ENCODE measurements around the gene DBX1.
A peak's percentile ranks its signal among the peaks of the same experiment; 100 is the strongest.

Gene DBX1

DNA sequence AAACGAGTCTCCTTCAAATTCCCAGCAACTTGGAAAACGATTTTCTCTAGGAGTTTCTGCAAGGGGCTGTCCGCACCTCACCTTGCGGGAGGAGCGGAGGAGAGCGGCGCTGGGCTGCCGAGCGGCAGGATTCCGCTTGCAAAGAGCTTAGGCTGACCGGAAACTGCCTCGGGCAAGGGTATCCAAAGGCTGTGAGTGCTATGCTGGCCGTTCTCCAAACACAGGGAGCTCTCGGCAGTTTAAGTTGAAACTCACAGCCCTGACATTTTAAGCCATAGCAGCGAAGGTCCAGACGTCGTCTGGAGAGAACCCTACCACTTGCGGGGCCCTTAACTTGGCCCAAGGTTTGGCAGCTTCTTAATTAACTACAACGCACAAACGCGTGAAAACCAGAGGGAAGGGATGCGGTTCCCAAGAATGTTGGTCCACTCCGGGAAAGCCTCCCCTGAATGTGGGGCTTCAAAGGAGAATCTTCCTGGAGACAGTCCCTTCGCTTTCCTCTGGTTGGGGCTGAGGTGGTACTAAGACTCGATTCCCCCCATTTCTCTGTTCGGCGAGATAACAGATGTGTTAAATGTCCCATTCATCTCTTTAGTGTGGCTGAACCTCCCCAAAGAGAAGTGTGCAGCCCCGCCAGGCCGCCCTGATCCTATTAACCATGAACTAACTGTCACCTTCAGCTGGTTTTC, 1.1 kb upstream of the DBX1 start:
- Histone ChIP-seq H3K9me3 (ENCODE audit: control insufficient read depth in 1 of 2, low read length in 2 of 2) (no peaks in the 10 kb centered on the region), H3K4me1 (ENCODE audit: control insufficient read depth in 1 of 2, insufficient read depth in 2 of 2, low read length in 2 of 2) (no peaks in the 10 kb centered on the region), H3K27me3 (ENCODE audit: control insufficient read depth in 1 of 2, insufficient read depth in 2 of 2, low read length in 2 of 2) (peaks cover 81 to 89% of the 10 kb centered on the region in 2 donors), H3K27ac (ENCODE audit: low read depth, low read length) (no peak overlapping the region), H3K4me3 (ENCODE audit: low read depth in 1 of 2, low read length in 2 of 2) (no peak overlapping the region), H3K36me3 (ENCODE audit: control insufficient read depth in 1 of 2, insufficient read depth in 2 of 2, low read length in 2 of 2) (no peaks in the 10 kb centered on the region), H3K9ac (ENCODE audit: low read depth in 1 of 2, low read length in 2 of 2) (no peak overlapping the region)

- H3K27ac ChIP-seq (ENCODE audit: low read depth, low read length): no peak overlapping the region
- peaks cover 84 to 94% of the 10 kb centered on the region in 2 donors for H3K27me3 ChIP-seq (ENCODE audit: control insufficient read depth in 1 of 2, insufficient read depth in 2 of 2, low read length in 2 of 2)
- H3K4me3 ChIP-seq (ENCODE audit: low read depth in 1 of 2, low read length in 2 of 2): no peak overlapping the region
- no peaks in the 10 kb centered on the region for H3K4me1 ChIP-seq (ENCODE audit: control insufficient read depth in 1 of 2, insufficient read depth in 2 of 2, low read length in 2 of 2)
- no peaks in the 10 kb centered on the region for H3K9me3 ChIP-seq (ENCODE audit: control insufficient read depth in 1 of 2, low read length in 2 of 2)
- no peak overlapping the region for H3K9ac ChIP-seq (ENCODE audit: low read depth in 1 of 2, low read length in 2 of 2)
- no peaks in the 10 kb centered on the region for H3K36me3 ChIP-seq (ENCODE audit: control insufficient read depth in 1 of 2, insufficient read depth in 2 of 2, low read length in 2 of 2)
Measured at GRCh38 chr11:20159466-20160381, 551 bp downstream of the DBX1 start.

GRCh38 chr11:20158597-20159257, 1.5 kb downstream of the DBX1 start:
- no peak overlapping the region for H3K4me3 ChIP-seq (ENCODE audit: low read depth in 1 of 2, low read length in 2 of 2)
- H3K9ac ChIP-seq (ENCODE audit: low read depth in 1 of 2, low read length in 2 of 2): no peak overlapping the region
- no peaks in the 10 kb centered on the region for H3K9me3 ChIP-seq (ENCODE audit: control insufficient read depth in 1 of 2, low read length in 2 of 2)
- H3K27ac ChIP-seq (ENCODE audit: low read depth, low read length): no peak overlapping the region
- H3K4me1 ChIP-seq (ENCODE audit: control insufficient read depth in 1 of 2, insufficient read depth in 2 of 2, low read length in 2 of 2): no peaks in the 10 kb centered on the region
- H3K36me3 ChIP-seq (ENCODE audit: control insufficient read depth in 1 of 2, insufficient read depth in 2 of 2, low read length in 2 of 2): no peaks in the 10 kb centered on the region
- peaks cover 84 to 87% of the 10 kb centered on the region in 2 donors for H3K27me3 ChIP-seq (ENCODE audit: control insufficient read depth in 1 of 2, insufficient read depth in 2 of 2, low read length in 2 of 2)

GRCh38 chr11:20157728-20158127, 2.5 kb downstream of the DBX1 start:
- Histone ChIP-seq H3K27ac (ENCODE audit: low read depth, low read length) (no peak overlapping the region), H3K4me3 (ENCODE audit: low read depth in 1 of 2, low read length in 2 of 2) (no peak overlapping the region), H3K9me3 (ENCODE audit: control insufficient read depth in 1 of 2, low read length in 2 of 2) (no peaks in the 10 kb centered on the region), H3K9ac (ENCODE audit: low read depth in 1 of 2, low read length in 2 of 2) (no peak overlapping the region), H3K4me1 (ENCODE audit: control insufficient read depth in 1 of 2, insufficient read depth in 2 of 2, low read length in 2 of 2) (no peaks in the 10 kb centered on the region), H3K27me3 (ENCODE audit: control insufficient read depth in 1 of 2, insufficient read depth in 2 of 2, low read length in 2 of 2) (peaks cover 78 to 84% of the 10 kb centered on the region in 2 donors), H3K36me3 (ENCODE audit: control insufficient read depth in 1 of 2, insufficient read depth in 2 of 2, low read length in 2 of 2) (no peaks in the 10 kb centered on the region)

DNA sequence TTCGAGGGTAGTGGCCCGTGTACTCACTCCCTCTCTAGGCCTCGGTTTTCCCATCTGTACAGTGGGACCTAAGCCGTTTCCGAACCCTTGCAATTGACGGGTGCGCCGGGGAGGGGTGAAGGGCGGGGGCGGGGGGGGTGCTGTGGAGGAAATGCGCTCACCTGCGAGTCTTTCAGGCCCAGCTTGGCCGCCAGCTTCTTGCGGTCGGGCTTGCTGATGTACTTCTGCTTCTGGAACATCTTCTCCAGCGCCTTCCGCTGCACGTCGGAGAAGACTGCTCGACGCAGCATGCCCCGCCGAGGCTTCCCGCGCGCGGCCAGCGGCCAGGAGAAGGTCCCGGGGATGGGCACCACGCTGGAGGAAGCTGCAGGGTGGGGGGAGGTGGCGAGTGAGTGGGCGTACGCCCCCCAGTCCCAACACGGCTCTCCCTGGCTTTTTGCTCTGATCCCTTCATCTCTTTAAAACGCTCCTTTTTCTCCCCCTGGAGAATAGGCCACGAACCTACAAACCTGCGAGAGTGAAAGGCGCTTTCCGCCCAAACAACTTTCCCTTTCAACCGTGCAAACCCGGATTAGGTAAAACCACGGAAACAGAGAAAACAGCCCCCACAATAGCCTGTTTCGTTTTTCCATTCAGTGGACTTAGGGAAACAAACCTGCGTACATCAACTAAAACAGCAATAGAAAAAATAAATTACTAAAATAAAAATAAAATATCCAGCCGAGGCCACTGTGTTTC, 3.2 kb downstream of the DBX1 start:
- Histone ChIP-seq H3K27me3 (ENCODE audit: control insufficient read depth in 1 of 2, insufficient read depth in 2 of 2, low read length in 2 of 2) (peaks cover 75 to 77% of the 10 kb centered on the region in 2 donors), H3K4me3 (ENCODE audit: low read depth in 1 of 2, low read length in 2 of 2) (peak overlapping the region; percentile 56 to 65)

GRCh38 chr11:20156280-20156875, 3.9 kb downstream of the DBX1 start:
- H3K9ac ChIP-seq (ENCODE audit: low read depth in 1 of 2, low read length in 2 of 2): no peak overlapping the region
- no peaks in the 10 kb centered on the region for H3K4me1 ChIP-seq (ENCODE audit: control insufficient read depth in 1 of 2, insufficient read depth in 2 of 2, low read length in 2 of 2)
- no peak overlapping the region for H3K27ac ChIP-seq (ENCODE audit: low read depth, low read length)
- peaks cover 70 to 71% of the 10 kb centered on the region in 2 donors for H3K27me3 ChIP-seq (ENCODE audit: control insufficient read depth in 1 of 2, insufficient read depth in 2 of 2, low read length in 2 of 2)
- no peaks in the 10 kb centered on the region for H3K36me3 ChIP-seq (ENCODE audit: control insufficient read depth in 1 of 2, insufficient read depth in 2 of 2, low read length in 2 of 2)
- H3K4me3 ChIP-seq (ENCODE audit: low read depth in 1 of 2, low read length in 2 of 2): peak overlapping the region; percentile 56 to 65
- no peaks in the 10 kb centered on the region for H3K9me3 ChIP-seq (ENCODE audit: control insufficient read depth in 1 of 2, low read length in 2 of 2)

More for the DNA sequence above, 3.2 kb downstream of the DBX1 start:
- H3K9ac ChIP-seq (ENCODE audit: low read depth in 1 of 2, low read length in 2 of 2): no peak overlapping the region
- H3K9me3 ChIP-seq (ENCODE audit: control insufficient read depth in 1 of 2, low read length in 2 of 2): no peaks in the 10 kb centered on the region
- no peaks in the 10 kb centered on the region for H3K36me3 ChIP-seq (ENCODE audit: control insufficient read depth in 1 of 2, insufficient read depth in 2 of 2, low read length in 2 of 2)
- H3K27ac ChIP-seq (ENCODE audit: low read depth, low read length): no peak overlapping the region
- H3K4me1 ChIP-seq (ENCODE audit: control insufficient read depth in 1 of 2, insufficient read depth in 2 of 2, low read length in 2 of 2): no peaks in the 10 kb centered on the region

GRCh38 chr11:20155683-20156279, 4.5 kb downstream of the DBX1 start:
- Histone ChIP-seq H3K9me3 (ENCODE audit: control insufficient read depth in 1 of 2, low read length in 2 of 2) (no peaks in the 10 kb centered on the region), H3K27me3 (ENCODE audit: control insufficient read depth in 1 of 2, insufficient read depth in 2 of 2, low read length in 2 of 2) (peaks cover 64 to 65% of the 10 kb centered on the region in 2 donors), H3K4me3 (ENCODE audit: low read depth in 1 of 2, low read length in 2 of 2) (peak overlapping the region in 1 of 2 donors; percentile 65), H3K27ac (ENCODE audit: low read depth, low read length) (no peak overlapping the region), H3K9ac (ENCODE audit: low read depth in 1 of 2, low read length in 2 of 2) (no peak overlapping the region), H3K36me3 (ENCODE audit: control insufficient read depth in 1 of 2, insufficient read depth in 2 of 2, low read length in 2 of 2) (no peaks in the 10 kb centered on the region), H3K4me1 (ENCODE audit: control insufficient read depth in 1 of 2, insufficient read depth in 2 of 2, low read length in 2 of 2) (no peaks in the 10 kb centered on the region)

GRCh38 chr11:20154381-20154780, 5.9 kb downstream of the DBX1 start:
- Histone ChIP-seq H3K36me3 (ENCODE audit: control insufficient read depth in 1 of 2, insufficient read depth in 2 of 2, low read length in 2 of 2) (no peaks in the 10 kb centered on the region), H3K9me3 (ENCODE audit: control insufficient read depth in 1 of 2, low read length in 2 of 2) (no peaks in the 10 kb centered on the region), H3K4me1 (ENCODE audit: control insufficient read depth in 1 of 2, insufficient read depth in 2 of 2, low read length in 2 of 2) (no peaks in the 10 kb centered on the region), H3K27me3 (ENCODE audit: control insufficient read depth in 1 of 2, insufficient read depth in 2 of 2, low read length in 2 of 2) (peaks cover 50 to 51% of the 10 kb centered on the region in 2 donors), H3K9ac (ENCODE audit: low read depth in 1 of 2, low read length in 2 of 2) (no peak overlapping the region), H3K27ac (ENCODE audit: low read depth, low read length) (no peak overlapping the region), H3K4me3 (ENCODE audit: low read depth in 1 of 2, low read length in 2 of 2) (no peak overlapping the region)

DNA sequence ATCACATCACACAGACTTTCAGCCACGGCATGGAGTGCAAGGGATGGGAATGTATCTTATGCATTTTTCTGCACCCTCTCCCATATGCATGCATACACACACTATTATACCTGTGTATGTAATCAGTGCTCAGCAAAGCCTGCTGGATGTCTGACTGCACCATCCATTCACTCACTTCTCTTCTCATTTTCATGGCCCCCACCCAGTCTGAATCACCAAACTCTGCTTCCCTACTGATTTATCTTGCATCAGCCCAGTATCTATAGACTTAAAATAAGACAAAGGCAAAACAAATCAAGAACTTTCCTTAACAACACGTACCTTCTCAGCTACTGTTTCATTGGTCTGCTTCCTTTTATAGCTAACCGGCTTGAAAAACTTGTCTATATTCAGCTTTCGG, 21.6 kb downstream of the DBX1 start:
- Histone ChIP-seq H3K36me3 (ENCODE audit: control insufficient read depth in 1 of 2, insufficient read depth in 2 of 2, low read length in 2 of 2) (no peaks in the 10 kb centered on the region), H3K4me1 (ENCODE audit: control insufficient read depth in 1 of 2, insufficient read depth in 2 of 2, low read length in 2 of 2) (no peaks in the 10 kb centered on the region), H3K27ac (ENCODE audit: low read depth, low read length) (no peak overlapping the region), H3K4me3 (ENCODE audit: low read depth in 1 of 2, low read length in 2 of 2) (no peak overlapping the region), H3K9me3 (ENCODE audit: control insufficient read depth in 1 of 2, low read length in 2 of 2) (no peaks in the 10 kb centered on the region), H3K9ac (ENCODE audit: low read depth in 1 of 2, low read length in 2 of 2) (no peak overlapping the region), H3K27me3 (ENCODE audit: control insufficient read depth in 1 of 2, insufficient read depth in 2 of 2, low read length in 2 of 2) (peaks cover 0 to 7% of the 10 kb centered on the region in 2 donors)

Measured in duodenal mucosa (tissue), 2 donors.